Smooth muscle cell (in vitro differentiated cells): Measurements from ENCODE around the gene CAVIN4. TPM values are rescaled to one million over a fixed set of nuclear protein-coding genes. Genes with fewer than 3 reads are reported as not detected.

Experiments
- DNase-seq: peaks from one replicate; lab custom pipeline; 2025; ENCODE audit not compliant: unreplicated experiment; lab: John Stamatoyannopoulos, UW
- H2AFZ ChIP-seq: fragments of 200-600 bp; sonication (generic); 2 replicates; pipeline ENCODE4 v1.6.0; 2016; ENCODE audit warnings: antibody characterized with exemption, low read depth, mild to moderate bottlenecking
- H3F3A ChIP-seq: fragments of 200-600 bp; sonication (generic); 2 replicates; pipeline ENCODE4 v1.6.0; 2017; ENCODE audit warnings: antibody characterized with exemption, low read depth
- H3K27ac ChIP-seq: fragments of 200-600 bp; sonication (generic); 2 replicates; pipeline ENCODE4 v1.5.1; 2016; ENCODE audit warnings: low read depth, mild to moderate bottlenecking
- H3K27me3 ChIP-seq: fragments of 200-600 bp; sonication (generic); 2 replicates; pipeline ENCODE4 v1.6.1; 2016; ENCODE audit warnings: low read depth, mild to moderate bottlenecking
- H3K36me3 ChIP-seq: fragments of 200-600 bp; sonication (generic); 2 replicates; pipeline ENCODE4 v1.5.1; 2016; ENCODE audit warnings: low read depth
- H3K4me1 ChIP-seq: fragments of 200-600 bp; sonication (generic); 2 replicates; pipeline ENCODE4 v1.5.1; 2016; ENCODE audit warnings: low read depth
- H3K4me2 ChIP-seq: fragments of 200-600 bp; sonication (generic); 2 replicates; pipeline ENCODE4 v1.6.0; 2016; ENCODE audit warnings: mild to moderate bottlenecking
- H3K4me3 ChIP-seq: fragments of 200-600 bp; sonication (generic); 2 replicates; pipeline ENCODE4 v1.5.1; 2016; ENCODE audit warnings: mild to moderate bottlenecking
- H3K79me2 ChIP-seq: fragments of 200-600 bp; sonication (generic); 2 replicates; pipeline ENCODE4 v1.6.0; 2016; ENCODE audit warnings: low read depth, mild to moderate bottlenecking
- H3K9ac ChIP-seq: fragments of 200-600 bp; sonication (generic); 2 replicates; pipeline ENCODE4 v1.6.0; 2016; ENCODE audit warnings: low read depth
- H3K9me3 ChIP-seq: fragments of 200-600 bp; sonication (generic); replicated peaks from 2 replicates; pipeline ENCODE4 v1.5.1; 2016; ENCODE audit warnings: low read depth
- H4K20me1 ChIP-seq: fragments of 200-600 bp; sonication (generic); 2 replicates; pipeline ENCODE4 v1.6.0; 2016; ENCODE audit warnings: low read depth
- WGBS: methylation state at CpG from one replicate; pipeline ENCODE4 v1.1.7; 2016; ENCODE audit warnings: low lambda C conversion rate; 5-methylcytosine and 5-hydroxymethylcytosine counted together
- polyA plus RNA-seq: library from polyadenylated mRNA; unstranded; fragments of >200 nt; fragmentation: Nextera tagmentation; extraction: Ambion mirVana; gene quantifications from 2 replicates; pipeline ENCODE4 v1.2.1, GENCODE V29; 2016
- total RNA-seq: library from RNA; depleted of rRNA; stranded (reverse); fragments of >200 nt; gene quantifications from 2 replicates; pipeline ENCODE4 v1.2.3, GENCODE V29; 2014
- TF ChIP-seq, protein P1 (sequence below): fragments of 200-600 bp; sonication (generic); IDR thresholded peaks from 2 replicates; pipeline ENCODE4 v1.5.1; 2017; ENCODE audit warnings: borderline replicate concordance, mild to moderate bottlenecking, antibody characterized with exemption; ENCODE audit not compliant: insufficient read depth, poor library complexity, severe bottlenecking

The CAVIN4 gene
- total and polyA plus RNA-seq, 2 experiments from 2014 or later, result 1.6 to 4.2 TPM

DNA sequence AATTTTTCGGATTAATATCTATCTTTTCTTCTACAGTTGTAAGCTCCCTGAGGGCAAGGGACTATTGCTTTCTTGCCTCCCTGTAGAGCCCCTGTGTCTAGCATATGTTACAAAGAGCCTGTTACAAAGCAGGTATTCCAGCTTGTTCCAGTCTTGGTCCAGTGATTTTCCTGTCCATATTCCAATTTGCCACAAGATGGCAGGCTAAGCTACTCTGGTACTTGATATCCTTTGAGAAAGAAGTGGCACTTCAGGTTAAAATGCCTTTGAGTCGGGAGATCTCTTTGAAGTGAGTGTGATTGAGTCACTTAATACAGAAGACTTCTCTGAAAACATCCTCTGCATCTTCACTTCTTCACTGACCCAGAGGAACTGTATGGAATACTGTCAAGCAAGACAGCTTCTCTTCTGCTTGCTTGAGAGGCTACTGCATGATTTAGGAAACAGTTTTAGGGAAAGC lies 24.5 kb downstream of the CAVIN4 start:
- peaks cover 11% of the 10 kb centered on the region for H3F3A ChIP-seq
- DNase-seq, result no peak
- 18% methylated on average over 2 of the region's 2 CpGs for WGBS

GRCh38 chr9:100605405-100605804 lies 27.5 kb downstream of the CAVIN4 start:
- Histone ChIP-seq H2AFZ (no peak overlapping the region), H3K27ac (no peak overlapping the region), H3K4me1 (no peaks in the 10 kb centered on the region), H3K9me3 (no peaks in the 10 kb centered on the region), H3K4me3 (no peak overlapping the region), H3K4me2 (no peak overlapping the region), H3F3A (no peaks in the 10 kb centered on the region), H3K79me2 (no peaks in the 10 kb centered on the region), H4K20me1 (no peaks in the 10 kb centered on the region), H3K36me3 (no peaks in the 10 kb centered on the region), H3K9ac (no peak overlapping the region), H3K27me3 (no peaks in the 10 kb centered on the region)
- WGBS, result 64% methylated on average over 1 of the region's 1 CpG
- no peak for DNase-seq
- TF ChIP-seq, protein P1, sequence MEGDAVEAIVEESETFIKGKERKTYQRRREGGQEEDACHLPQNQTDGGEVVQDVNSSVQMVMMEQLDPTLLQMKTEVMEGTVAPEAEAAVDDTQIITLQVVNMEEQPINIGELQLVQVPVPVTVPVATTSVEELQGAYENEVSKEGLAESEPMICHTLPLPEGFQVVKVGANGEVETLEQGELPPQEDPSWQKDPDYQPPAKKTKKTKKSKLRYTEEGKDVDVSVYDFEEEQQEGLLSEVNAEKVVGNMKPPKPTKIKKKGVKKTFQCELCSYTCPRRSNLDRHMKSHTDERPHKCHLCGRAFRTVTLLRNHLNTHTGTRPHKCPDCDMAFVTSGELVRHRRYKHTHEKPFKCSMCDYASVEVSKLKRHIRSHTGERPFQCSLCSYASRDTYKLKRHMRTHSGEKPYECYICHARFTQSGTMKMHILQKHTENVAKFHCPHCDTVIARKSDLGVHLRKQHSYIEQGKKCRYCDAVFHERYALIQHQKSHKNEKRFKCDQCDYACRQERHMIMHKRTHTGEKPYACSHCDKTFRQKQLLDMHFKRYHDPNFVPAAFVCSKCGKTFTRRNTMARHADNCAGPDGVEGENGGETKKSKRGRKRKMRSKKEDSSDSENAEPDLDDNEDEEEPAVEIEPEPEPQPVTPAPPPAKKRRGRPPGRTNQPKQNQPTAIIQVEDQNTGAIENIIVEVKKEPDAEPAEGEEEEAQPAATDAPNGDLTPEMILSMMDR, result no peak

More for the DNA sequence above, 24.5 kb downstream of the CAVIN4 start:
- H3K4me2 ChIP-seq, result no peak overlapping the region
- H3K27me3 ChIP-seq, result no peaks in the 10 kb centered on the region
- H4K20me1 ChIP-seq, result no peaks in the 10 kb centered on the region
- H2AFZ ChIP-seq, result no peak overlapping the region
- H3K79me2 ChIP-seq, result no peaks in the 10 kb centered on the region
- no peak overlapping the region for H3K4me3 ChIP-seq
- H3K9me3 ChIP-seq, result no peaks in the 10 kb centered on the region
- no peaks in the 10 kb centered on the region for H3K36me3 ChIP-seq
- no peak overlapping the region for H3K27ac ChIP-seq
- H3K4me1 ChIP-seq, result no peaks in the 10 kb centered on the region
- TF ChIP-seq, protein P1, result peak; percentile 67
- no peak overlapping the region for H3K9ac ChIP-seq

DNA sequence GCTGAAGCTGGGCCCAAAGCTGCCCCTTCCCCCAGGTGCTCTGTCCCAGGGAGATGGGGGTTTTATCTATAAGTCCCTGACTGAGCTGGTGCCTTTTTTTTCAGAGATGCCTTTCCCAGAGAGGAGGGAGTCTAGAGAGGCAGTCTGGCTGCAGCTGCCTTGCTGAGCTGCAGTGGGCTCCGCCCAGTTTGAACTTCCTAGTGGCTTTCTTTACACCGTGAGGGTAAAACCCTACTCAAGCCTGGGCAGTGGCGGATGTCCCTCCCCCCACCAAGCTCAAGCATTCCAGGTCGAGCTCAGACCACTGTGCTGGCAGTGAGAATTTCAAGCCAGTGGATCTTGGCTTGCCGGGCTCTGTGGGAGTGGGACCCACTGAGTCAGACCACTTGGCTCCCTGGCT lies 41.3 kb downstream of the CAVIN4 start:
- H3K9me3 ChIP-seq, result no peaks in the 10 kb centered on the region
- H3F3A ChIP-seq, result no peaks in the 10 kb centered on the region
- no peak overlapping the region for H3K27ac ChIP-seq
- 84% methylated on average over 5 of the region's 5 CpGs for WGBS
- no peaks in the 10 kb centered on the region for H3K27me3 ChIP-seq
- H2AFZ ChIP-seq, result no peak overlapping the region
- no peaks in the 10 kb centered on the region for H3K4me1 ChIP-seq
- H3K79me2 ChIP-seq, result no peaks in the 10 kb centered on the region
- DNase-seq, result no peak
- TF ChIP-seq, protein P1, result no peak
- H3K36me3 ChIP-seq, result no peaks in the 10 kb centered on the region
- H3K9ac ChIP-seq, result no peak overlapping the region
- H3K4me3 ChIP-seq, result no peak overlapping the region
- H4K20me1 ChIP-seq, result no peaks in the 10 kb centered on the region
- no peak overlapping the region for H3K4me2 ChIP-seq

DNA sequence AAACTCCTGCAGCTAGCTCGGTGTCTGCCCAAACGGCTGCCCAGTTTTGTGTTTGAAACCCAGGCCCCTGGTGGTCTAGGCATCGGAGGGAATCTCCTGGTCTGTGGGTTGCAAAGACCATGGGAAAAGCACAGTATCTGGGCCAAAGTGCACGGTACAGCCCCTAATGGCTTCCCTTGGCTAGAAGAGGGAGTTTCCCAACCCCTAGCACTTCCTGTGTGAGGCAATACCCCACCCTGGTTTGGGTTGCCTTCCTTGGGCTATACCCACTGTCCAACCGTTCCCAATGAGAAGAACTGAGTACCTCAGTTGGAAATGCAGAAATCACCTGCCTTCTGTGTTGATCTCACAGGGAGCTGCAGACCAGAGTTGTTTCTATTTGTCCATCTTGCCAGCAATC lies 41.8 kb downstream of the CAVIN4 start:
- TF ChIP-seq, protein P1, result no peak
- Histone ChIP-seq H3K9ac (no peak overlapping the region), H3K4me1 (no peaks in the 10 kb centered on the region), H3K36me3 (no peaks in the 10 kb centered on the region), H3K9me3 (no peaks in the 10 kb centered on the region), H3K79me2 (no peaks in the 10 kb centered on the region), H2AFZ (no peak overlapping the region), H3K27me3 (no peaks in the 10 kb centered on the region), H3K4me2 (no peak overlapping the region), H4K20me1 (no peaks in the 10 kb centered on the region), H3F3A (no peaks in the 10 kb centered on the region), H3K27ac (no peak overlapping the region), H3K4me3 (no peak overlapping the region)
- 69% methylated on average over 5 of the region's 5 CpGs for WGBS
- no peak for DNase-seq
